Hematopoietic multipotent progenitor cell treated with erythropoietin and hydrocortisone succinate and interleukin-3 and kit ligand, for 15 days (in vitro differentiated cells): ENCODE data around the gene SLC18A3.

Experiments used
- DNase-seq: peaks from one replicate; pipeline ENCODE4 v3.0.0-alpha.2; 2015; ENCODE audit warnings: low spot score

SLC18A3 gene

DNA sequence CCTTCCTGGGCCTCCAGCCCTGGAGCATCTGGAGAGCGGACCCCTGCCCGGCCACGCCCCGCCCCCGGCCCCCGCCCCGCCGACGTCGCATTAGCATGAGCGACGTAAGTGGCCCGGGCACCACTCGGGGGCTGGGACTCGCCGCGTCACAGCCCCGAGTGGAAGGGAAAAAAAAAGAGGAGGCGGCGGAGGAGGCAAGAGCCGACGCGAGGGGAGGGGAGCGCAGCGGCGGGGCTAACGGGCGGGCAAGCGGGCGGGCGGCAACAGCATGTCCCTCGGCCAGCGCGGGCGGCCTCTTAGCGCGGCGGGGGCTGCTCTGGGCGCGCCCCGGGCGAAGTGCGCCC is at the start of gene SLC18A3:
Gene SLC18A3, plus strand, starts transcription at position 197 of the 344 bp plus-strand sequence. CDS start 431 bp downstream, outside the sequence.
- DNase-seq: no peak

DNA sequence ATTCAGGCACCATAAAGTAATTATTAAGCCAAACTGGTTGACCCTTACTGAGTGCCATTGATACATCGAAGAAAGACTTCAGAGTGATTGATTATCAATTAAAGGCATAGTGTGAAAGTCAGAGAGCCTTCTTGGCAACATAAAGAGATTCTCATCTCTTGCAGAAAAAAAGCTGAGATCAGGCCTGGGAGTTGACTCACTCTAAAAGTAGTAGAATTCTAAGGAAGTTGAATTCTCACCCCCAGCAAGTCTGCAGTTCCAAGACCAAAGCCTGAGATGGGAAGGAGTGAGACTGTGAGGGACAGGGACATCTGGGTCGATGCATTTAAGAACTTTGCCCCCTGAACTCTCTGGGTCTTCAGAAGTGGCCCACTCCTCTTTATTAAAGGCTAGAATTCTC is 49.6 kb upstream of the SLC18A3 start:
- DNase-seq: no peak

DNA sequence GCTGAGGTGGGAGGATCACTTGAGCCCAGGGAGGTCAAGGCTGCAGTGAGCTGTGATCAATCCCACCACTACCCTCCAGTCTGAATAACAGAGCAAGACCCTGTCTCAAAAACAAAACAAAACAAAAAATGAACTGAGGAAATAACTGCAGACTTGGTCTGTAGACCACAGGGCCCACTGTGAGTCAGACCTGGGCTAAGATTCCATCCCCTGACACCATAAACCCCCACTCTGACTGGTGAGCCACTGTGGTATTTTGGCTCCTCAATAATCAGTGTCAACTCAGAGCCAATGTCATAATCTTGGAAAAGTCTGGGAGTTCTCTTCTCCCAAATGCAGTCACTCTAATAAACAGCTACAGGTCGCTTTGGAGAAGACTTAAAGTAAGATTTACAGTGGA is 47.2 kb upstream of the SLC18A3 start:
- no peak for DNase-seq

DNA sequence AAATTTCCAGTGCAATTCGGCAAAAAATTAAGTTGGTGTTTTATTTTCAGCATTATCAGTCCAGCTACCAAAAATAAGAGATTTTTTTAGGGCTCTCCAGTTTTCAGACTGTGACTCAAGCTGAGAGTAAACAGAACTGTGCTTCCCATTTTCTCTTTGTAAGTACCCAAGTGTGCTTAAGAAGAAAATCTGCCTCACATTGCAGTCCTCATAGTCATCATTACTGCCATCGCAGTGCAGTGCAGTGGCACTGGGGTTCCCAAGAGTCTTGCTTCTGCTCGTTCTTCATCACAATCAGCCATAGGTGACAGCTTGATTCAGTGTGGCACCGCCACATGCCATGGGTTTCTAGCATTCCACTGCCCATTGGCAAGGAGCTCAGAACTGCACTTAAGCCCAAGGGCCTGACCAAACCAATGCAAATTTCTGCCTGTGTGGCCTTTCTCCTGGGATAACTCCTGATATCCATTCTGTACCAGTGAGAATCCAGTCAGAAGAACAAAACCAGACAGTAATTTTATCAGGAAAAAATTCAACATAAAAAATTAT is 45.6 kb upstream of the SLC18A3 start:
- no peak for DNase-seq

DNA sequence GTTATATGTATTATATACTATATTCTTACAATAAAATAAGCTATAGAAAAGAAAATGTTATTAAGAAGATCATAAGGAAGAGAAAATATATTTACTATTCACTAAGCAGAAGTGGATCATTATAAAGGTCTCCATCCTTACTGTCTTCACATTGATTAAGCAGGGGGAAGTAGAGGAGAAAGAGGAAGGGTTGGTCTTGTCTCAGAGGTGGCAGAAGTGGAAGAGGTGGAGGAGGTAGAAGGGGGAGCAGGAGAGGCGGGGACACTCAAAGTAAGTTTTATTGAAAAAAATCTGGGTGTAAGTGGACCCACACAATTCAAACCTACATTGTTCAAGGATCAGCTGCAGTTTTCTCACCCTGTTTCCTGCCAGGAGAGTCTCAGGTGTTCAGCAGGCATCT is 42.3 kb upstream of the SLC18A3 start:
- DNase-seq: no peak

DNA sequence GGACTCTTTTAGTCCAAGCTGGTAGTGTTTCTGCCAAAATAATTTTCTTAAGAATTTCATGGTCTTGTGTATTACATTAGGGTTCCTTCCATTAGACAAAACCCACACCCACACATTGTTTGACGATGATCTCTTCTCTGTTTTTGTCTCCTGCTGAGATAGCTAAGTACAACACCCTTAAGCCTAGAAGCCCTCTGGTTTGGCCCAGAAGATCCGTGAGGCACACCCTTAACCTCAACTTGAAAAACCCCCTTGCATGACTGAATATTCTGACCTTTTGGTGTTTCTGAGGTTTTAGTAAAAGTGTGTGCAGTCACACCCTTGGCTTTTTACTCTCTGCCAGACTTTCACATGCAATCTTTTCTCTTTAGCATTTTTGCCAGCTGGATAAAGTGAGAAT is 41.9 kb upstream of the SLC18A3 start:
- no peak for DNase-seq

DNA sequence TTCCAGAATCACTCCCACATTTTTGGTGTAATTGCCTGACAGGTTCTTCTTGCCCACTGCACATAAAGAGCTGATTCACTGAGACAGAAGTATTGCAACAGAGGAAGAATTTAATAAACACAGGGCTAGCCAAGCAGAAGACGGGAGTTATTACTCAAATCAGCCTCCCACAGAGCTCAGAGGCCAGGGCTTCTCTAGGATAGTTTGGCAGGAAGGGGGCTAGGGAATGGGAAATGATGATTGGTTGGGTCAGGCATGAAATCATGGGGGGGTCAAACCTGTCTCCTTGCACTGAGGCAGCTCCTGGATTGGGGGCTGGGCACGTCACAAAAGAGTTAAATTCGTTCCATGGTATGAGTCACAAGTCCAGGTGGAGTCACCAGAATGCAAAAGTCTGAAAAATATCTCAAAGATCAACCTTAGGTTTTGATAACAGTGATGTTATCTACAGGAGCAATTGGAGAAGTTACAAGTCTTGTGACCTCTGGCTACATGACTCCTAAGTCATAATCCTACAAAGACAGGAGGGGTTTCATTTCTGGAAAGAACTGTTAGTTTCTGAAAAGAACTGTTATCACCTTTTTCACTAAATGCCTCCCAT is 41.0 kb upstream of the SLC18A3 start:
- no peak for DNase-seq

DNA sequence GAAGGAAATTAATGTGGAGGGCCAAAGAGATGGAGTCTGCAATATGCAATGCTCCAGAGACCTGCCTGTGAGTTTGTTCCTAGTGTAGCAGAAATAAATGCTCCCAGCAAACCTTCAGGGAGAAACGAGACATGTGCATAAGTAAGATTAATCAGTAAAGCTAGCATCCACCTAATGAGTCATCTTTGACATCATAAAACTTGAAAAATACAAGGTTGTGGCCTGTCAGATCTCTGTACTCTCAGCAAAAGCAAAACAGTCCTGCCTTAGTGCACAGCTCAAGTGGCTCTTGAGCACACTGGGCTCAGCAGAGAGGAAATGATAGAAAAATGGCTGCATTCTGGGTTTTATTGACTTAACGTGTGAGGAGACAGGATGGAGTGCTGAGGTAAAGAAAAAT is 38.7 kb upstream of the SLC18A3 start:
- DNase-seq: no peak

DNA sequence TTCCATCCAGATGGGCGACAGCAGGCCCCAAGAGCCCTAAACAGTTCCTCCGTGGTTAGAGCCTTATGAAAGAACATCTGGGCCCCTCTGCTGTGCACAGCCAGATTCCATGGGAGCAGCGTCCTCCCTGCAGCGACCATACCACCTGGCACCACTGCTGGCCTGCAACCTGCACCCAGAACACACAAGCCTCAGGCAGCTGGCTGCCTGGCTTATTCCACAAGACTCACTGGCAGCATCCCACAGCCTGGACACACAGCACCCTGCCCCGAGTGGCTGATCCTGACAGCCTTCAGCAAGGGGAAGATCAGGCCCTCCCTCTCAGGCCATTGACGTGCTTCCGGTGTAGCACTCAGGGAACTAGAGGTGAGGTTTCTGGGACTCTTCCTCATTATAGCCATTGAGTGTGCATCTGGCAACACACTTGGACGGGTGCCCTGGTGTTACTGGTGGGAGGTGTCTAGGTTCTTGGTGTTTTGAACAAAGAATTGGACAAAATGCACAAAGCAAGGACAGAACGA is 37.5 kb upstream of the SLC18A3 start:
- DNase-seq: no peak

DNA sequence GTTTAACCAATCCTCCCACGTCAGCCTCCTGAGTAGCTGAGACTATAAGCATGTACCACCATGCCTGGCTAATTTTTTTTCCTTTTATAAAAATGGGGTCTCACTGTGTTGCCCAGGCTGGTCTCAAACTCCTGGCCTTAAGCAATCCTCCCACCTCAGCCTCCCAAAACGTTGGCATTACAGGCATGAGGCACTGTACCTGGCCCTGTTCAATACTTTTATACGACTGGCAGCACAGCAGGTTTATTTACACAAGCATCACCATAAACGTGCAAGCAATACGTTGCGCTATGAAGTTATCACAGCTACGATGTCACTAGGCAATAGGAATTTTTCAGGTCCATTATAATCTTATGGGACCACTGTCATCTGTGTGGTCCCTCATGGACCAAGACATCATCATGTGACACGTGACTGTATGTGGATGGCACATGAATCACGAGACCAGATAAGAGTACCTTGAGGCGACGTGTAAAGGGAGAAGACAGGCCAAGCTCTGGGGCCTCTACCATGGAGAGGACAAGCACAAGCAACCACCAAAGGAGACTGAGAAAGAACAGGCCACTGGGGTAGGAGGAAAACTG is 34.5 kb upstream of the SLC18A3 start:
- no peak for DNase-seq

DNA sequence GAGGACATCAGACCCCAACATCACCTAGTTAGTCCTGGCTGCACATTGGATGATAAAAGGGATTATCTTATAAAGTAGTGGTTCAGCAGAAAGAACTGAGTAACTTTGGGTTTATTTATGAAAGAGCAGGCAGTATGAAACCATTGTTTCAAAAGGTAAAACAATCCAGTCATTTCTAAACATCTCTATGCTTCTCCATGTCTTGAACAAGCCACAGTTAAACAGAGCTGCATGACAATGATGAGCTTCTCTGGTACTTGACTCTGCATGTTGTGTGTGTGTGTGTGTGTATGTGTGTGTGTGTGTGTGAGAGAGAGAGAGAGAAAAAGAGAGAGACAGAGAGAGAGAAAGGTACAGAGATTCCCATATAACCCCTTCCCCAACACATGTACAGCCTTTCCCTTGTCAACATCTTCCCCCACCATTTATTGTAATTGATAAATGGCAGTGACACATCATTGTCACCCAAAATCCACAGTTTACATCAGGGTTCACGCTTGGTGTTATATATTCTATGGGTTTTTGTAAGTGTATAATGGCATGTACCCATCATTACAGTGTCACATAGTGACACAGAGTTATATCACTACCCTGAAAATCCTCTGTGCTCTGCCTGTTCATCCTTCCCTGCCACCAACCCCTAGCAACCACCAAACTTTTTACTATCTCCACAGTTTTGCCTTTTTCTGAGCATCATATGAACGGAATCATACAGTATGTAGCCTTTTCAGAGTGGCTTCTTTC is 32.8 kb upstream of the SLC18A3 start:
- no peak for DNase-seq

DNA sequence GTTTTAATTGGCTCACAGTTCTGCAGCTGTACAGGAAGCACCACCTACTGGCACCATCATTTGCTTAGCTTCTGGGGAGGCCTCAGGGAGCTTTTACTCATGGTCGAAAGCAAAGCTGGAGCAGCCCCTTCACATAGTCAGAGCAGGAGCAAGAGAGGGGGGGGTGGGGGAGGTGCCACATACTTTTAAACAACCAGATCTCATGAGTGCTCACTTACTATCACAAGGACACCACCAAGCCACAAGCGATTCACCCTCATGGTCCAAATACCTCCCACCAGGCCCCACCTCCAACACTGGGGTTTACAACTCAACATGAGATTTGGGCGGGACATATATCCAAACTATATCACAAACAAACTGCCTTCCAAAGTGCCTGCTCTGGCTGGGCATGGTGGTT is 31.7 kb upstream of the SLC18A3 start:
- DNase-seq: no peak

DNA sequence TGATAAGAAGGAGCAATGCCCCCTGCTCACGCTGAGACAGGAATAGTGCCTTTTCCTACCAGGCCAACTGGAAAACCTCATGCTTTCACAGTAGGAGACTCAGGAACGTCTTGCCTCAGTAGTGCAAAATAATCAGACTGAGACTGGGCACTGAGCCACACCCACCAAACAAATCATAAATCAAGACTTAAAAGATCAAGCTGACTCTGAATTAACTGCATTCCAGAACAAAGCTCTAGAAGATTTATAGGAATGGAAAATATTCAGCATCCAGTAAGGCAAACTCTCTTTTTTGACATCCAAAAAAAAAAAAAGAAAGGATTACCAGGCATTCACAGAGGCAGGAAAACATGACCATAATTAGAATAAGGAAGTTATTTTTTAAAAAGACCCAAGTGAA is 30.5 kb upstream of the SLC18A3 start:
- no peak for DNase-seq

DNA sequence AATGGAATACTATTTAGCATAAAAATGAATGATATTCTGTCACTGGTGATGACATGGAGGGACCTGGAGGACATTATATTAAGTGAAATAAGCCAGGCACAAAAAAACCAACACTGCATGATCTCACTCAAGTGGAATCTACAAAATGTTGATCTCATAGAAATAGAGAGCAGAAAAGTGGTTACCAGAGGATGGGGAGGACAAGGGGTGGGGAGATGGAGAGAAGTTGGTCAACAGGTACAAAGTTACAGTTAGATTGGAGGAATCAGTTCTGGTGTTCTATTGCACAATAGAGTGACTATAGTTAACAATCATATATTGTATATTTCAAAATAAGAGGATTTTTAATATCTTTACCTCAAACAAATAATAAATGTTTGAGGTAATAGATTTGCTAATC is 24.7 kb upstream of the SLC18A3 start:
- DNase-seq: no peak

DNA sequence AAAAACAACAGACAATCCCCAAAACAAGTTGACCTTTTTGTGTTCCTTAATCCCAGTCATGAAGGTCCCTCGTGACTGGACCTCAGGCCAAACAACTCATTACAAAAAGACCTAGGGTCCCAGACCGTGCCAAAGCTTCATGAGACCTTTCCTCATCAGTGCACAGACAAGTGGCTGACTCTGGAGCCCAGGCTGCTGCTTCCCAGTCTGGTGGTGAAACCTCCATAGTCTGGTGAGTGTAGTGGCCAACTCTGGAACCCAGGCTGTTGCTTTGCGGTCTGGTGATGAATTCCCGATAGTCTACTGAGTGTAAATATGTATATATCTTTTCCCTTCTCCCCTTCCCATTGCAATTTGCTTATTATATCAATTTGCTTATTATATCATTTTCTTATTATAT is 22.1 kb upstream of the SLC18A3 start:
- DNase-seq: no peak

DNA sequence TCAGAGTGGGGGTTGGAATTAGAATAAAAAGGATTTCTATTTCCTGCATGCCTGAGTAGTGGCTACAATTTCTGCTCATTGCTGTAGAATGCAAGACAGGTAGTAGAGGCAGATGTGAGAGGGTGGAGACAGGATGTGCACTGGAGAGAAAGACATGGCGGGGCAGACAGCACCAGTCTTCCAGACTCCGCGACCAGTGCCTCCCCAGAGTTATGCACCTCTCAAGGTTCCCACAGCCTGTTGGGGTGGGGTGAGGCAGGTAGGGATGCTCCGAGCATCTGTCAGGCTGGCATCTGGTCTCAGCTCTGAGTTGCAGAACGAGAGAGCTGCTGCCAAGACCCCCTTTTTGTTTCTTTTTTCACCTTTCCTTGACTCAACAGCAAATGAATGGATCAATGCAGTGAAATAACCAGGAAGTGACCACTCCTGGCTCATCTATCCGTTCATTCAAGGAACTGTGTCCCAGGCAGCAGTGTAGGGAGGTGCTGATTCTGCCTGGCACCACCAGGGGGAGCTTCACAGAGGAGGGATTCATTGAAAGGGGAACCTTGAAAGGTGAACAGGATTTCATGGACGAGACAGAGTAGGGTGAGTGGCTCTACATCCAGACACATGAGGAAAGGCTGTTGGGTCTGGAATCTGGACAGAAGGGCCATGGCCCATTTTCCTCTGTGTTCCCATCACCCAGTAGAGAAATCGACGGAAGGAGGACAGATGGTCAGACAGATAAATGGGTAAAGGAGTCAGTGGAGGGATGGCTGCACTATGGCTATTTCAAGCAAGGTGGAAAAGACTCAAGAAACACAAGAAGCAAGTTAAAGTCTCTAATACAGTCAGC is 17.2 kb upstream of the SLC18A3 start:
- peak; percentile 65 for DNase-seq

DNA sequence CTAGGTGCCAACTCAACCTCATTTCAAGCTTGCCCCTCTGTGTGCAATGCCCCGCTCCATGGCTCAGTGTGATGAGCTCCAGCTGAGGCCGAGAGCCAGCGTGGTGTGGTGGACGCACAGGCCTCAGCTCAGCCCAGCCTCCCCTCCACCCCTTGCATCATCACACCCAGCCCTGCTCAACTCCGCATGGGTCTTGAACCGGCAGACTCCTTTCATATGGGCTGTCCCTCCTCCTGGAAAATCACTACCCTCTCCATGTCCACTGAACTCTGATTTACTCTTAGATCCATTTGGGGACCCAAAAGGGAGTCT is 16.6 kb upstream of the SLC18A3 start:
- no peak for DNase-seq

DNA sequence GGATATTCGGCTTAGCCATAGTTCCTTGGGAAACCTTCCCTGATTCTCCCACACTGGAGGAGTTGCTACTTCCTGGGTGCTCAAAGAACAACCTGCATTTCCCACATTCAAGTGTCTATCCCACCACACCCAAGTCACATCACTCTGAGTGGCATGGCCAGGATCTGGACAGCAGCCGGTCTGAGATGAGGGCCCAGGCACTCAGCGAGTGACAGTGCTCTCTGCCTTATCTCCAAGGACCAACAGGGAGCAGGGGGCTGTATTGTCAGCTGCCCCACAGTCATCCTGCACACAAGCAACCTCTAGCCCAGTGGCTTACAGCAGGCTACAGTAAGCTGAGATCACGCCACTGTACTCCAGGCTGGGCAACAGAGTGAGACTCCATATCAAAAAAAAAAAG is 16.1 kb upstream of the SLC18A3 start:
- no peak for DNase-seq

DNA sequence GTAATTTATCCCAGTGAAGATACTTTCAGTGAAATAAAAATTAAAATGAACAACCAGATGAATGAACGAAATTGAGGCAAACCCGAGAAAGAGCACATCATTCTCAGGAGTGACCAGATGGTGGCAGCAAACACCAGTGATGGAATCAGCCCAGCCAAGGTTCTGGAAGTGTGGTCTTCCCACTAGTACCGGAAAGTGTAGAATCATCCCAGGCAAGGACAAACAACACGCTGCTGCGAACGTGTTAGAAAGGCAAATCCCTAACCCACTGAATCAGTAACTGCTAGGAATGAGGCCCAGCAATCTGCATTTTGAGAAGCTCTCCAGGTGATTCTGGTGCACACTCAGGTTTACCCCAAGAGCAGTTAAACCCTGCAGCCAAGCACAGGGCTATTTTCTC is 15.5 kb upstream of the SLC18A3 start:
- peak; percentile 44 for DNase-seq

DNA sequence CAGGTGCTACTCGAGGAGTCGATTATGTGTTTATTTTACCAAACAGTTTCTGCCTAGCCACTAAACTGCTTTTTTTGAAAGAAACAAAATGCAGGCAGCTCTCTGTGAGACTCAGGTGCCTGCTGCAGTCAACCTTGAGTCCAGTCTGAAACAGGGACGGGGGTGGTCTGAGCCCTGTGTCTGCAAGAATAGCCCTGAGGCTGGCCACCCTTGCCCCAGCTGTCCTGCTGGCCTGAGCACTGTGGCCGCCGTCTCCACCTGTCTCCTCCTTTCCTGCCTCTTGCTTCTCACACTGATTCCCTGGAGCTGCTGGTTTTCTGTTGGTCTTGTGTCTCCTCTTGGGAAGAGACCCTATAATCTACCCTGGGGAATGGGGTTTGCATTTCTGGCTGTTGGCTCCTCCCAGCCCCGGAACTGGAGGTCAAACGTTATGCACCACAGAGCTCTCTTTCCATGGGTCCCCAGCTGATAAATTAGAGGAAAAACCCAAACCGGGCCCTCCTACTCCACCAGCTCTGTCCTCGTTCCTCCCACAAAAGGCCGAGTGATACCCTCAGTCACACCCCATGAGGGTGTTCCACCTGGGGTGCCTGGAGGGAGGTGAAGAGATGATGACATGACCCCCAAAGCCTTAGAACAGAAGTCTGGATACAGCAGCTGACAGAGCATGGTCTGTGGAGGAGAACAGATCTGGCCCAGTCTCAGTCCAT is 15.0 kb upstream of the SLC18A3 start:
- DNase-seq: no peak

DNA sequence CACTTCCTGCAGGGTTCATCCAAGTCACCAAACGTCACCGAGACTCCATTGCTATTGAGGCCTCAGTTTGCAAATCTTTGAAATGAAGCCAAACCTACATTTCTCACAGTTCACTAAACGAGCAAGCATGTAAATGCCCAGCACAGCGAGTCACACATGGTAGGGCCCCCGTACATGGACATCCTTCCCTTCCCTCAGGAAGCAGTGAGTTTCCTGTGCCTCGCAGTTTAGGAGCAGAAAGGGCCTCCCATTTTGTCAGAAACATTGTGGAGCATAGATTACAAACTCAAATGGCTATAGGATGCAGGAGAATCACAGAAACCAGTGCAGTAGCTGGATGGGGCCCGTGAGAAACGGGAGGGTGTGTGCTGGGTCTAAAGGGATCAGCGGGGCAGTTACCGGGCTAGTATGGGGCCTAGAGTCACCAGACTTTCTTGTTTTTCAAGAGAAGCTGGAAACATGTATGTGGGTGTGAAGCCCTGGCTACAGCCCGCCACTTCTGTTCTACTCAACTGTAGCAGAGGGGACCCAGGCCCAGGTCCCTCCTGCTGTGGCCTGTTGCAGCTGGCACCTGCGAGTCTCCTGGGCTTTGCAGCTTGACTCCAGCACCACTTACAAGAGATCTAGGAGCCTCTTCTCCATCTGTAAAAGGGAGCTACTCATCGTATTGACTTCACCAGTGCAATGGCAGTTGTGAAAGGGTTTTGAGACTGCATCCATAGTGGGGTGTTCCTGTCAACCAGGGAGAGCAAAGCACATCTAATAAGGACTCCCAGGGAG is 14.2 kb upstream of the SLC18A3 start:
- DNase-seq: no peak
